22Rv1 (cell line): Measurements from ENCODE around the gene SESTD1.
"Not testable (repeated sequence)": the region's sequence is repeated elsewhere in the genome, so short reads cannot be mapped to it uniquely, and the experiment has no call there.

ENCODE experiments used
- ZFX ChIP-seq: fragments of 450-650 bp; IDR thresholded peaks from 2 replicates; pipeline ENCODE4 v1.6.1; 2017; ENCODE audit warnings: antibody characterized with exemption, borderline replicate concordance
- TF ChIP-seq, protein P1 (sequence below): fragments of 450-650 bp; IDR thresholded peaks from 2 replicates; pipeline ENCODE4 v1.5.1; 2017; ENCODE audit warnings: mild to moderate bottlenecking

DNA sequence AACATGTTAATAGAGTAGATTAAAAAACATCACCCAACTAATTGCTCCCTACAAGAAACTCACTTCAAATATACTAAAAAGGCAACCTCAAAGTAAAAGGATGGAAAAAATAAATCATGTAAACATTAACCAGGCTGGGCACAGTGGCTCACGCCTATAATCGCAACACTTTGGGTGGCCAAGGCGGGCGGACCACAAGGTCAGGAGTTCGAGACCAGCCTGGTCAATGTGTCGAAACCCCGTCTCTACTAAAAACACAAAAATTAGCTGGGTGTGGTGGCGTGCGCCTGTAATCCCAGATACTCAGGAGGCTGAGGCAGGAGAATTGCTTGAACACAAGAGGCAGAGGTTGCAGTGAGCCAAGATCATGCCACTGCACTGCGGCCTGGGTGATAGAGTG is 18.8 kb downstream of the SESTD1 start:
- TF ChIP-seq, protein P1, sequence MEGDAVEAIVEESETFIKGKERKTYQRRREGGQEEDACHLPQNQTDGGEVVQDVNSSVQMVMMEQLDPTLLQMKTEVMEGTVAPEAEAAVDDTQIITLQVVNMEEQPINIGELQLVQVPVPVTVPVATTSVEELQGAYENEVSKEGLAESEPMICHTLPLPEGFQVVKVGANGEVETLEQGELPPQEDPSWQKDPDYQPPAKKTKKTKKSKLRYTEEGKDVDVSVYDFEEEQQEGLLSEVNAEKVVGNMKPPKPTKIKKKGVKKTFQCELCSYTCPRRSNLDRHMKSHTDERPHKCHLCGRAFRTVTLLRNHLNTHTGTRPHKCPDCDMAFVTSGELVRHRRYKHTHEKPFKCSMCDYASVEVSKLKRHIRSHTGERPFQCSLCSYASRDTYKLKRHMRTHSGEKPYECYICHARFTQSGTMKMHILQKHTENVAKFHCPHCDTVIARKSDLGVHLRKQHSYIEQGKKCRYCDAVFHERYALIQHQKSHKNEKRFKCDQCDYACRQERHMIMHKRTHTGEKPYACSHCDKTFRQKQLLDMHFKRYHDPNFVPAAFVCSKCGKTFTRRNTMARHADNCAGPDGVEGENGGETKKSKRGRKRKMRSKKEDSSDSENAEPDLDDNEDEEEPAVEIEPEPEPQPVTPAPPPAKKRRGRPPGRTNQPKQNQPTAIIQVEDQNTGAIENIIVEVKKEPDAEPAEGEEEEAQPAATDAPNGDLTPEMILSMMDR, result not testable (repeated sequence)
- TF ChIP-seq ZFX, result not testable (repeated sequence)
